NCI-H146 (cell line): Measurements from ENCODE around the gene ZNF618.

Source experiments
- DNase-seq: peaks from one replicate; lab custom pipeline; 2025; lab: John Stamatoyannopoulos, UW

ZNF618 gene

GRCh38 chr9:113911850-113912557 lies 35.9 kb downstream of the ZNF618 start:
- DNase-seq = no peak

- no peak for DNase-seq
These were observed 36.7 kb downstream of the ZNF618 start for GRCh38 chr9:113912816-113913215.

- DNase-seq = no peak
These were observed 37.5 kb downstream of the ZNF618 start for GRCh38 chr9:113913426-113914195.

- DNase-seq = no peak
These were observed 38.4 kb downstream of the ZNF618 start for GRCh38 chr9:113914517-113914916.

GRCh38 chr9:113915817-113916434 lies 39.8 kb downstream of the ZNF618 start:
- DNase-seq = no peak

GRCh38 chr9:113916931-113917330 lies 40.8 kb downstream of the ZNF618 start:
- no peak for DNase-seq

GRCh38 chr9:113918697-113919350 lies 42.7 kb downstream of the ZNF618 start:
- no peak for DNase-seq

- no peak for DNase-seq
These were observed 43.3 kb downstream of the ZNF618 start for GRCh38 chr9:113919382-113919781.

- DNase-seq = no peak
These were observed 43.8 kb downstream of the ZNF618 start for GRCh38 chr9:113919871-113920270.

GRCh38 chr9:113920872-113921271 lies 44.8 kb downstream of the ZNF618 start:
- no peak for DNase-seq

GRCh38 chr9:113921396-113921925 lies 45.4 kb downstream of the ZNF618 start:
- DNase-seq = no peak

- no peak for DNase-seq
These were observed 46.1 kb downstream of the ZNF618 start for GRCh38 chr9:113922160-113922559.

GRCh38 chr9:113926211-113926610 lies 50.1 kb downstream of the ZNF618 start:
- no peak for DNase-seq

GRCh38 chr9:113927277-113927676 lies 51.2 kb downstream of the ZNF618 start:
- no peak for DNase-seq

- no peak for DNase-seq
These were observed 52.2 kb downstream of the ZNF618 start for GRCh38 chr9:113928269-113928668.

- DNase-seq = no peak
These were observed 53.7 kb downstream of the ZNF618 start for GRCh38 chr9:113929634-113930389.

- DNase-seq = no peak
These were observed 54.3 kb downstream of the ZNF618 start for GRCh38 chr9:113930390-113930783.

- DNase-seq = no peak
These were observed 55.0 kb downstream of the ZNF618 start for GRCh38 chr9:113931140-113931539.

- DNase-seq = no peak
These were observed 55.7 kb downstream of the ZNF618 start for GRCh38 chr9:113931777-113932176.

GRCh38 chr9:113932906-113933584 lies 56.9 kb downstream of the ZNF618 start:
- no peak for DNase-seq

- no peak for DNase-seq
These were observed 57.6 kb downstream of the ZNF618 start for GRCh38 chr9:113933671-113934070.
